ENCODE results near the gene GP5. TPM values are rescaled to one million over a fixed set of nuclear protein-coding genes. Genes with fewer than 3 reads are reported as not detected.

GP5 gene
- total RNA-seq, 1 experiment from 2014 or later, result 0.15 TPM

GRCh38 chr3:194346035-194346434 lies 53.0 kb downstream of the GP5 start:
- Histone ChIP-seq H2AFZ (ENCODE audit: low read depth, low read length, poor library complexity, severe bottlenecking) (no peak overlapping the region), H3K27me3 (ENCODE audit: insufficient read depth, low read length) (no peaks in the 10 kb centered on the region), H3K9me2 (ENCODE audit: insufficient read depth) (no peaks in the 10 kb centered on the region), H3K4me3 (replicated peaks in 1 of 2; ENCODE audit: low read depth in 1 of 2, low read length in 2 of 2) (no peak overlapping the region), H3K79me2 (ENCODE audit: insufficient read depth, low read length) (no peaks in the 10 kb centered on the region), H3K4me1 (ENCODE audit: control insufficient read depth in 1 of 2, insufficient read depth in 2 of 2, low read length in 2 of 2) (peaks cover 4 to 10% of the 10 kb centered on the region in 2 experiments), H3K4me2 (ENCODE audit: low read length) (no peak overlapping the region), H3K36me3 (ENCODE audit: control insufficient read depth in 1 of 2, insufficient read depth in 2 of 2, low read length in 2 of 2) (no peaks in the 10 kb centered on the region), H3K9ac (ENCODE audit: low read length) (no peak overlapping the region), H4K20me1 (ENCODE audit: insufficient read depth) (no peaks in the 10 kb centered on the region), H3K9me3 (ENCODE audit: control insufficient read depth in 1 of 2, insufficient read depth in 1 of 2, low read depth in 1 of 2, low read length in 2 of 2) (no peaks in the 10 kb centered on the region), H3K27ac (ENCODE audit: low read depth, low read length) (no peak overlapping the region)
- intact Hi-C loops (cut with micrococcal nuclease), result no loop called here
- TF ChIP-seq POLR2AphosphoS5 (IDR thresholded peaks at IDR 0.05; ENCODE audit: low read depth, low read length) (no peak), ZNF274 (IDR thresholded peaks at IDR 0.05; ENCODE audit: low read depth, low read length) (no peak), EGR1 (IDR thresholded peaks at IDR 0.05; ENCODE audit: low read depth) (no peak), ATF3 (IDR thresholded peaks at IDR 0.05) (no peak), ELF1 (IDR thresholded peaks at IDR 0.05; ENCODE audit: borderline replicate concordance, low read depth) (no peak), SP1 (IDR thresholded peaks at IDR 0.05; ENCODE audit: low read depth) (no peak), FOSL1 (IDR thresholded peaks at IDR 0.05; ENCODE audit: low read depth) (no peak), SIN3A (IDR thresholded peaks at IDR 0.05; ENCODE audit: low read depth) (no peak), YY1 (IDR thresholded peaks at IDR 0.05; ENCODE audit: extremely low read depth, insufficient replicate concordance, low read depth, low read length) (no peak), ZFX (IDR thresholded peaks at IDR 0.05) (no peak), POLR2A (IDR thresholded peaks at IDR 0.05; ENCODE audit: borderline replicate concordance, extremely low read depth, insufficient read depth, insufficient read length) (no peak), EZH2phosphoT487 (IDR thresholded peaks at IDR 0.05; ENCODE audit: borderline replicate concordance) (no peak), RAD21 (IDR thresholded peaks at IDR 0.05; ENCODE audit: low read depth) (no peak), CBX3 (IDR thresholded peaks at IDR 0.05; ENCODE audit: low read depth) (no peak), CEBPB (IDR thresholded peaks at IDR 0.05; ENCODE audit: low read depth) (no peak), SRF (IDR thresholded peaks at IDR 0.05; ENCODE audit: low read depth) (no peak), EZH2 (IDR thresholded peaks at IDR 0.05) (no peak), MAX (IDR thresholded peaks at IDR 0.05) (no peak)
- POLR2A ChIA-PET, result no interaction called here
- DNase-seq (ENCODE audit: low read depth, low spot score), result no peak
- no peak for ATAC-seq
- no TSS peak for BruUV-seq (replicated peaks)
- RAD21 ChIA-PET (ENCODE audit: low non-redundant PET in 1 of 2, low total read pairs in 2 of 2, uncharacterized antibody in 2 of 2, unreplicated experiment in 2 of 2), result no interaction called here
- CTCF ChIA-PET, result interaction anchor here (1.0 to 2.8 kb wide), 4 partner anchors 12 to 565 kb away, joined by 3 to 24 read pairs (median 6); no protein-coding TSS in a partner anchor

Other genes starting within 250 kb of the GP5 start
- gene CPN2, start 47.9 kb downstream of the GP5 start, total RNA-seq (2021; ENCODE audit: unreplicated experiment), result not detected
- gene LRRC15, start 29.5 kb downstream of the GP5 start, total RNA-seq (2021; ENCODE audit: unreplicated experiment), result not detected
- 139 TPM for gene ATP13A3, start 87.7 kb upstream of the GP5 start, total RNA-seq (2021; ENCODE audit: unreplicated experiment)
- 30.3 TPM for gene TMEM44, start 234.2 kb upstream of the GP5 start, total RNA-seq (2021; ENCODE audit: unreplicated experiment)